Astrocyte of the spinal cord (primary cell): ENCODE measurements around the gene SOHLH1.

Experiments used
- DNase-seq: peaks from one replicate; pipeline ENCODE4 v3.0.0; 2011; ENCODE audit warnings: low read depth, low spot score
- H3K4me3 ChIP-seq: 2 replicates; pipeline ENCODE4 v1.5.1; 2011; ENCODE audit warnings: low read depth, mild to moderate bottlenecking, low read length, moderate library complexity
- CTCF ChIP-seq: IDR thresholded peaks from 2 replicates; pipeline ENCODE4 v1.5.1; 2012; ENCODE audit warnings: low read depth, mild to moderate bottlenecking, low read length, inconsistent platforms
- in situ Hi-C: cut with HindIII; loops from 2 replicates; pipeline ENCODE4 v1.10.0; 2017; ENCODE audit warnings: low sequenced_read_pairs

Gene SOHLH1

GRCh38 chr9:135655317-135655716 lies 44.0 kb downstream of the SOHLH1 start:
- no peak for TF ChIP-seq CTCF
- in situ Hi-C loops = no loop called here
- H3K4me3 ChIP-seq = no peak overlapping the region
- DNase-seq = no peak

- no peak overlapping the region for H3K4me3 ChIP-seq
- no peak for DNase-seq
- in situ Hi-C loops = no loop called here
- TF ChIP-seq CTCF = no peak
These were observed 48.9 kb downstream of the SOHLH1 start for GRCh38 chr9:135650408-135650807.

GRCh38 chr9:135649508-135649907 lies 49.8 kb downstream of the SOHLH1 start:
- in situ Hi-C loops = no loop called here
- no peak overlapping the region for H3K4me3 ChIP-seq
- no peak for DNase-seq
- TF ChIP-seq CTCF = no peak

DNA sequence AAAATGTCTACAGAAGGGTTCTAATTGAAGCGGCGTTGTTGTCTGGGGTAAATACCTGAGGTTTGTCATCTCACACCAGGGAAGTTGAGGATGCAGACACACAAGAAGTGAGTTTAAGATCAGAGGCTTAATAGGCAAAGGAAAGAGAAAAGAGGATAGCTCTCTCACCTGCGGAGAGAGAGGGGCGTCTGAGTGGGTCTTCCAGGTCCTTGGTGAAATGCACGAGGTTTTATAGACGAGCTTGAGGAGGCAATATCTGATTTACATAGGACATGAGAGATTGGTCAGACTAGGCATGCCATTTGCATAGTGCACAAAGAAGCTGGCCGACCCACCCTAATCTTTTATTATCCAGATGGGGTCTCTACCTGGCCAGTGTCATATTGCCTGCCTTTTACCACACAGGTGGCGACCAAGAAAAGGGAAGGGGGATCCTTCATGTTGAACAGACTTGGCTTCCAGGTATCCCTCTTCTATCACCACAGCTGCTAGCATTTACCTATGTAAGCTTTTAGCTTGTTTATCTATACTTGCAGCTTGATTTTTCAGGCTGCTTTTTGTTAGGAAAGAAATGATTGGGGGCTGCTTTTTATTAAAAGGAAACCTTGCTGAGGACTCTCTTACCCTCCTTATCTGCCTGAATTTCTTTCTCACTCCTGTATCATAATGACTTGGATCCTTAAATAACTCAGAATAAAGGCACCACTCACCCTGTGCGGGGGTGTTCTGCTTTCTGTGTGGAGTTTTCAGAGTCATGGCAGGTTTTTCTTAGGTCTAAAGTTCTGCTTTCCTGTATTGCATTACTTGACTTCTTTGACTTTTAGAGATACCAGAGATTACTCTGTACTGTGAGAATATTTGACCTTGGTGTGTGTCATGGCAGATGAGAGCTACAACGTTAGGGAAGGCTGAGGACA lies 50.5 kb downstream of the SOHLH1 start:
- in situ Hi-C loops = no loop called here
- no peak for DNase-seq
- no peak overlapping the region for H3K4me3 ChIP-seq
- no peak for TF ChIP-seq CTCF

GRCh38 chr9:135647884-135648283 lies 51.4 kb downstream of the SOHLH1 start:
- in situ Hi-C loops = no loop called here
- TF ChIP-seq CTCF = no peak
- no peak overlapping the region for H3K4me3 ChIP-seq
- DNase-seq = no peak

GRCh38 chr9:135644631-135645218 lies 54.6 kb downstream of the SOHLH1 start:
- no peak for DNase-seq
- TF ChIP-seq CTCF = no peak
- H3K4me3 ChIP-seq = no peak overlapping the region
- in situ Hi-C loops = no loop called here
